Right ventricle myocardium inferior (tissue), 1 donor: Measurements from ENCODE around the gene CARD10. TPM values are rescaled to one million over a fixed set of nuclear protein-coding genes. Genes with fewer than 3 reads are reported as not detected.
A peak's percentile ranks its signal among the peaks of the same experiment; 100 is the strongest.

Experiments
- ATAC-seq: fragments of 200-7000 bp; cut with Tn5 transposase; one replicate; pipeline ENCODE4 v1.9.1; 2020; ENCODE audit warnings: mild to moderate bottlenecking, moderate library complexity
- DNase-seq: peaks from one replicate; pipeline ENCODE4 v3.0.0; 2021; ENCODE audit errors: missing footprints
- intact Hi-C: fragments of 100-400 bp; cut with DNase I; formaldehyde crosslinking; loops from one replicate; pipeline ENCODE4 v1.11.0; 2022
- long read RNA-seq: library from polyadenylated mRNA; unstranded; transcript quantifications from one replicate; pipeline ENCODE4 v2.0.0, GENCODE V29; 2021
- total RNA-seq: library from RNA; stranded (reverse); fragmentation: NEBNext Ultra II Directional; extraction: Animal tissue kit (Norgen Biotek cat#: 25700); gene quantifications from one replicate; pipeline ENCODE4 v1.2.1, GENCODE V29; 2021
- donor health status: DM: no; HTN: yes; CAD: no; lungs with severe emphysema.

CARD10 gene, protein sequence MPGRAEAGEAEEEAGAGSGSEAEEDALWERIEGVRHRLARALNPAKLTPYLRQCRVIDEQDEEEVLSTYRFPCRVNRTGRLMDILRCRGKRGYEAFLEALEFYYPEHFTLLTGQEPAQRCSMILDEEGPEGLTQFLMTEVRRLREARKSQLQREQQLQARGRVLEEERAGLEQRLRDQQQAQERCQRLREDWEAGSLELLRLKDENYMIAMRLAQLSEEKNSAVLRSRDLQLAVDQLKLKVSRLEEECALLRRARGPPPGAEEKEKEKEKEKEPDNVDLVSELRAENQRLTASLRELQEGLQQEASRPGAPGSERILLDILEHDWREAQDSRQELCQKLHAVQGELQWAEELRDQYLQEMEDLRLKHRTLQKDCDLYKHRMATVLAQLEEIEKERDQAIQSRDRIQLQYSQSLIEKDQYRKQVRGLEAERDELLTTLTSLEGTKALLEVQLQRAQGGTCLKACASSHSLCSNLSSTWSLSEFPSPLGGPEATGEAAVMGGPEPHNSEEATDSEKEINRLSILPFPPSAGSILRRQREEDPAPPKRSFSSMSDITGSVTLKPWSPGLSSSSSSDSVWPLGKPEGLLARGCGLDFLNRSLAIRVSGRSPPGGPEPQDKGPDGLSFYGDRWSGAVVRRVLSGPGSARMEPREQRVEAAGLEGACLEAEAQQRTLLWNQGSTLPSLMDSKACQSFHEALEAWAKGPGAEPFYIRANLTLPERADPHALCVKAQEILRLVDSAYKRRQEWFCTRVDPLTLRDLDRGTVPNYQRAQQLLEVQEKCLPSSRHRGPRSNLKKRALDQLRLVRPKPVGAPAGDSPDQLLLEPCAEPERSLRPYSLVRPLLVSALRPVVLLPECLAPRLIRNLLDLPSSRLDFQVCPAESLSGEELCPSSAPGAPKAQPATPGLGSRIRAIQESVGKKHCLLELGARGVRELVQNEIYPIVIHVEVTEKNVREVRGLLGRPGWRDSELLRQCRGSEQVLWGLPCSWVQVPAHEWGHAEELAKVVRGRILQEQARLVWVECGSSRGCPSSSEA
- total RNA-seq: 10.3 TPM
- long read RNA-seq, full-length matches to known transcripts: 19 of 28 reads
- long read RNA-seq, partial matches to known transcripts: 6 of 28 reads
- long read RNA-seq, other reads (novel, unspliced or antisense): 3 of 28 reads

- ATAC-seq: peak; percentile 25
- intact Hi-C loops: no loop called here
- DNase-seq: no peak
Observed at GRCh38 chr22:37519268-37520195, at the start of gene CARD10. Gene CARD10 (minus strand): TSS chr22:37519415. CDS start chr22:37519200, 215 bp downstream.

- intact Hi-C loops: loop anchor here (10.0 kb wide), 1 partner anchor 254 kb away; no protein-coding TSS in a partner anchor
- ATAC-seq: no peak
- no peak for DNase-seq
Observed at GRCh38 chr22:37568448-37569008, 49.3 kb upstream of the CARD10 start.

DNA sequence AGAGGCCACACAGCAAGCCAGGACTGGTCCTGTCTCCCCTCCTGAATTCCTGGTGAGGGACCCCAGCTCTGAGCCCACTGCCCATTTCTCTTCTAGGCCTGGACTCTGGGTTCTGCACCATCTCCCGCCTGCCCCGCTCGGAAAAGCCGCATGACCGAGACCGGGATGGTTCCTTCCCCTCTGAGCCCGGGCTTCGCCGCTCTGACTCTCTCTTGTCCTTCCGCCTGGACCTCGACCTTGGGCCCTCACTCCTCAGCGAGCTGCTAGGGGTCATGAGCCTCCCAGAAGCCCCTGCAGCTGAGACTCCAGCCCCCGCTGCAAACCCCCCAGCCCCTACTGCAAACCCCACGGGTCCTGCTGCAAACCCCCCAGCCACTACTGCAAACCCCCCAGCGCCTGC, 48.8 kb upstream of the CARD10 start:
- ATAC-seq (no peak), DNase-seq (no peak)
- intact Hi-C loops: loop anchor here (10.0 kb wide), 1 partner anchor 253 kb away; no protein-coding TSS in a partner anchor

- intact Hi-C loops: loop anchor here (1.0 to 10.0 kb wide), 3 partner anchors 22 to 252 kb away; no protein-coding TSS in a partner anchor
- DNase-seq: peak; percentile 90
- peak; percentile 67 for ATAC-seq
Observed at GRCh38 chr22:37566903-37567798, 47.9 kb upstream of the CARD10 start.

DNA sequence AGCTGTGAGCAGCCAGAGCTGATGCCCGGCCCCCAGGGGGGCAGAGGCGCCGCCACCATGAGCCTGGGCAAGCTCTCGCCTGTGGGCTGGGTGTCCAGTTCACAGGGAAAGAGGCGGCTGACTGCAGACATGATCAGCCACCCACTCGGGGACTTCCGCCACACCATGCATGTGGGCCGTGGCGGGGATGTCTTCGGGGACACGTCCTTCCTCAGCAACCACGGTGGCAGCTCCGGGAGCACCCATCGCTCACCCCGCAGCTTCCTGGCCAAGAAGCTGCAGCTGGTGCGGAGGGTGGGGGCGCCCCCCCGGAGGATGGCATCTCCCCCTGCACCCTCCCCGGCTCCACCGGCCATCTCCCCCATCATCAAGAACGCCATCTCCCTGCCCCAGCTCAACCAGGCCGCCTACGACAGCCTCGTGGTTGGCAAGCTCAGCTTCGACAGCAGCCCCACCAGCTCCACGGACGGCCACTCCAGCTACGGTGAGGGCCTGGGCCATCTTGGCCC, 47.2 kb upstream of the CARD10 start:
- DNase-seq: peak; percentile 81
- ATAC-seq: no peak
- intact Hi-C loops: loop anchor here (10.0 kb wide), 1 partner anchor 252 kb away; no protein-coding TSS in a partner anchor

DNA sequence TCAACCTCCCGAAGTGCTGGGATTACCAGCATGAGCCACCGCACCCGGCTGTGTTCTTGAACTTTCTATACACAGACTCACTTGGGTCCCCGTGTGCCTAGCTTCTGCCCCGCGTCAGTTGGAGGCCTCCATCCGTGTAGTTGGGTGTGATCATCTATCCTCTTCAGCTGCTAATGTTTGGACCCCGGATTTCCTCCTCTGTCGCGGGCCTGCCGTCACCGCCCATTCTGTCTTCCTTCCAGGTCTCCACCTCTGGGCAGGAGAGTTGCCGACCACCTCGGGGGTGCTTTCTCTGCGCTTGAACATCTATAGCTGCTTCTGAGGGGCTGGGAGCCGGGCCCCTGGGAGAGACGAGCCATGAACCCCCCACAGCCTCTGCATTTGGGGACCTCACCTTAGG, 46.6 kb upstream of the CARD10 start:
- no peak for DNase-seq
- intact Hi-C loops: loop anchor here (10.0 kb wide), 1 partner anchor 251 kb away; no protein-coding TSS in a partner anchor
- no peak for ATAC-seq

DNA sequence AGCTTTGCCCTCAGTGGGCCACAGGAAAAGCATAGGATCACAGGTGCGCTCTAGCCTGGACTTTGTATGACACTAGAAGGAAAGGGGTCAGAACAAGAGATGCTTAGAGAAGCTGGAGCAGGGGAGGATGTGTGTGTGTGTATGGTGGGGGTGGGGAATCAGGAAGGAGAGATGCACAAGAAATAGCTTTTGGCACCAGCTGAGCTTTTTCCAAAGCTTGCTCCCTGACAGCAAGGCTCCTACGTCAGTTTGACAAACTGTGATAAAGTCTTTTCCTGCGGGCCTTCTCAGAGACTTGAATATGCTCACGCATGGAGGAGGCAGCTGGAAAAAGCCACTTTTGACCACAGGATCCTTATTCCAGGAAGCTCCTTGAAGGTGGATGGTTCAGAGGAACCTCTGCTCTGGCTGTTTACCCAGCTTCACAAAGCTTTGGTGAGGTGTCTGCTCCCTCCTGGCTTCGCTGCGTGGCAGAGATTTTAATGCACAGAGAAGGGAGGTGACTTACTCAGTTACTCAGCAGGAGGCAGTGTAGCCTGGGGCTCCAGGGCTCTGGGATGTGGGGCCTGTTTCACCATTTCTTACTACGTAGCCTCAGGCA, 45.0 kb upstream of the CARD10 start:
- intact Hi-C loops: loop anchor here (10.0 kb wide), 1 partner anchor 249 kb away; no protein-coding TSS in a partner anchor
- DNase-seq (no peak), ATAC-seq (no peak)

GRCh38 chr22:37563153-37564081, 44.2 kb upstream of the CARD10 start:
- peak; percentile 33 for ATAC-seq
- intact Hi-C loops: loop anchor here (10.0 kb wide), 1 partner anchor 249 kb away; no protein-coding TSS in a partner anchor
- peak; percentile 82 for DNase-seq

DNA sequence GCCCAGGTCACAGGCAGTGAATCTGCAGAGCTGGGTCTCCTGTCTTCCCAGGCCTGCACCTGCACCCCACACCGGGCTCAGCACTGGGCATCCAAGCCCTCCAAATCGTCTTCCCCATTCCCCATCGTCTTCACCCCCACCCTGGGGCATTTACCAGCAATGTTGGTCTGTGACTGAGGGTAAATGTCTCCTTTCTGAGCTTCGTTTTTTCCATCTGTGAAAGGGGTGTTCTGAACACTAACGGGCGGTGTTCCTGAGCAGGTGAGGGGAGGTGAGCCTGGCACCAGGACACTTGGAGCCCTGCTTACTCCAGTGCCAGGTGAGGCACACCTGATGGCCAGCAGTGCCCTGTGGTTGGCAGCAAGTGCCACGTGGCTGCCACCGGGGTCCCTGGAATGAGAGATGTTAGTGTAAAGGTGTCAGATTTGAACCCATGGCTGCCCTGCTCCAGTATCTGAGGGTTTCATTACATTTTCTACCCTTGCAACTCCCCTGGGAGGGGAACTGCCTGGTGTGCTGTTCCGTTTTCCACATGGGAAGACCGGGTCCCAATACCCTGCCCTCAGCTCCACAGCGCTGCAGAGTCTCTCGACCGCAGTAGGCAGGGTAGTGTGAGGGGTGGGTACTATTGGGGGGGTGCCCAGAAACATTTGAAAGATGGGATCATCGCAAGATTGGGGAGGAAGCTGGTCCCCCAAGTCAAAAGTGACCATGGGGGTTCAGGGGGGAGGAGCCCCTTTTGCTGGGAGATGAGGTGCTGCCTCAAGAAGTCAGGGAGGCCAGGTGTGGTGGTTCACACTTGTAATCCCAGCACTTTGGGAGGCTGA, 43.0 kb upstream of the CARD10 start:
- DNase-seq (no peak), ATAC-seq (no peak)
- intact Hi-C loops: loop anchor here (10.0 kb wide), 1 partner anchor 247 kb away; no protein-coding TSS in a partner anchor

- DNase-seq (peak; percentile 93), ATAC-seq (peak; percentile 69)
- intact Hi-C loops: loop anchor here (10.0 kb wide), 1 partner anchor 247 kb away; no protein-coding TSS in a partner anchor
Observed at GRCh38 chr22:37561212-37562048, 42.2 kb upstream of the CARD10 start.

DNA sequence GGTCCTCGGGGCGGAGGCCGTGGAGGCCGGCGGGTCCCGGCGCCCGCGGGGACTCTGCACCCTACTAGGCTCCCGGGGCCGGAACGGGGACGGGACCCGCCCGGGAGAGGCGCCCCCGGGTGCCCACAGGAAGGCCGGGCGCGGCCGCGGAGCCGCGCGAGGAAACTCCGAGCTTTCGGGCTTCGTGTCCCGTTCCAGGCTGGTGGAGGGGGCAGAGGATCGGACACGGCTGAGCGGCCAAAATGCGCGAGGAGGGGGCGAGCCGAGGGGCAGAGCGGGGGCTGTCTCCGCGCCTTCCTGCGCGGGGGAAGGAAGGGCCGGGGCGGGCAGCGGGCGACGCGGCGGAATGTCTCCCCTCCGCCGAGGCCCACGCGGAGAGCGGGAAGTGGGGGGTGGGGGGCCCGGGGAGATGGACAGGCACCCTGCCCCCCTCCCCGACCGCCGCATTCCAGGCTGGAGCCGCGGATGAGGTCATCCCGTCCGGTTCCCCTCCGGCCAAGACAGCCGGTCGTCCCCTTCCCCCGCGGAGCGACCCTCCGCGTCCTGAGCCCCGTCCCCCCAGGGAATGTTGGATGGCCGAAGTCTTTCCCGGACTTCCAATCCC, 41.5 kb upstream of the CARD10 start:
- intact Hi-C loops: loop anchor here (1.0 to 10.0 kb wide), 2 partner anchors 14 to 246 kb away; no protein-coding TSS in a partner anchor
- DNase-seq: no peak

GRCh38 chr22:37559901-37560607, 40.8 kb upstream of the CARD10 start, which contains the start of gene CDC42EP1:
Gene CDC42EP1 (plus strand): TSS chr22:37560480. CDS start chr22:37566350, 5,870 bp downstream.
- intact Hi-C loops: loop anchor here (1.0 to 10.0 kb wide), 2 partner anchors 14 to 245 kb away; no protein-coding TSS in a partner anchor
- ATAC-seq (peak; percentile 68), DNase-seq (no peak)

More for the DNA sequence above, 41.5 kb upstream of the CARD10 start:
- ATAC-seq: peak; percentile 24
